HL-60/S4 (cell line): ENCODE data around the gene ATAD3B.
"Not testable (repeated sequence)": the region's sequence is repeated elsewhere in the genome, so short reads cannot be mapped to it uniquely, and the experiment has no call there.

Experiments
- in situ Hi-C: fragments of 300-500 bp; cut with MboI; formaldehyde crosslinking; loops from 2 replicates; pipeline ENCODE4 v1.14.3; 2022; ENCODE audit warnings: low sequenced_read_pairs

Gene ATAD3B

DNA sequence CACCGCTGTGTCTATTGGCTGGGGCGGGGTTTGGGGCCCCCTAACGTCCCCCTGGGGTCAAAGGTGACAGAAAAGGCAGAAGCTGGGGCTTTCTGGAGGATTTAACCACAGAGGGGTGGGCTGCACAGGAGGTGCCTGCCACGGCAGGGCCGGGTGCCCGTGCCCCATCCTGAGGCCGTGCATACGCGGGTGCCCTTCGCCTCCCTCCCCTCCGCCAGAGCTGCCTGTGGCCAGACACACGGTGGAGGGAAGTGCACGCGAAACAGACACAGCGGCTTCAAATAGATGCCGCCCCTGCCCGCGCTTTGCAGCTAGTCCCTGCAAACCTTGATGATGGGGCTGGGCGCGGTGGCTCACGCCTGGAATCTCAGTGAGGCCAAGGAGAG is 37.9 kb downstream of the ATAD3B start:
- in situ Hi-C loops, result not testable (repeated sequence)

DNA sequence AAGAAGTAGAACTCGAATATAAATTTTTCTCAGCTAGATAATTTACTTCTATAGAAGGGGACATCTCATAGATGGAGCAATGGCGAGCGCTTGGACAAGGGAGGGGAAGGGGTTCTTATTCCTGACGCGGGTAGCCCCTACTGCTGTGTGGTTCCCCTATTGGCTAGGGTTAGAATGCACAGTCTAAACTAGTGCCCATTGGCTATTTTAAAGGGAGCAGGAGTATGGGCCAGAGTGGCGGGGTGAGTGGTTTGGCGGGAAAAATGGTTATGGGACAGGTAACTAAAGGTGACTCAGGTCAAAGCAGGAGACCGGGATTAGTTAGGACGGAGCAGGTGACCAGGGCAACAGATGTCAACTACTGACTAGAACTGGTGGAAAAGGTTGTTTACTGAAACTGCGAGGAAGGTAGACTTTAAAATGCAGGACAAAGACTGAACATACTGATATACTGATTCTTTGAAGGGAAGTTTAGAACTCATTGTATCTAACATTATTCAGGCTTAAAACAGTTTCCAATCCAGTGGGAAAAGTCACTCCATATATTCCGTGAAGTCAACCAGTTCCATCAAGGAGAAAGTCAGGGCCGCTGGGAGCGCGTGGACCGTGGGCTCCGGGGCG is 39.5 kb downstream of the ATAD3B start:
- in situ Hi-C loops, result no loop called here

DNA sequence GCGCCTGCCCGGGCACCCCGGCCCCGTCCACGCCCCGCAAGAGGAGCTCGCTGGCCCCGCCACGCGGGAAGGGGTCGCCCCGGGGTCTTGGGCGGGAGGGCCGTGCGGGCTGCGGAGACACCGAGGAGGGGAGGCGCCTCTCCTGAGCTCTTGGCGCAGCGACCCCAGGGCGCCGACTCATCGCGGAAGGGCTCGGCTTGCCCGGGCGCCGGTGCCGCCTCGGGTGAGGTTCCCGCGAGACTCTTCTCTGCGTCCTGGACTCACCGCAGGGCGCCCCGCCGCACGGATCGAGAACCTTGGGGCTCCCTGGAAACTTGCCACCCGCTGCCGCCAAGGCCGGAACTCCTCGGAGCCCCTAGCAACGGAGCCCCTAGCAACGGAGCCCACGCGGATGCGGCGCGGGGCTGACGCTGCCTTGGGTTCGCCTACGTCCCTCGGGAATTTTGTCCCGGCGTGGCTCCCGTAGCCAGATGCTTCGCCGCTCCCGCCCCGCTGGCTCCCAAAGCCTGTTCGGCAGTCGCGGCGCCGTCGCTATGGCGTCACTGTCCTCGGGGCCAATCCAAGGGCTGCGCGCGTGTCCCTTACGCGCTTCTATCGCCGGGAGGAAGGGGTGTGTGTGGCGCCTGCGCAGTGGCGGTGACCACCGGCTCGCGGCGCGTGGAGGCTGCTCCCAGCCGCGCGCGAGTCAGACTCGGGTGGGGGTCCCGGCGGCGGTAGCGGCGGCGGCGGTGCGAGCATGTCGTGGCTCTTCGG is 40.1 kb downstream of the ATAD3B start, which contains the start of gene ATAD3A:
ATAD3A (plus strand) TSS at position 630 of the 753 bp plus-strand sequence; CDS start at position 737, 107 bp downstream.
- in situ Hi-C loops, result no loop called here

DNA sequence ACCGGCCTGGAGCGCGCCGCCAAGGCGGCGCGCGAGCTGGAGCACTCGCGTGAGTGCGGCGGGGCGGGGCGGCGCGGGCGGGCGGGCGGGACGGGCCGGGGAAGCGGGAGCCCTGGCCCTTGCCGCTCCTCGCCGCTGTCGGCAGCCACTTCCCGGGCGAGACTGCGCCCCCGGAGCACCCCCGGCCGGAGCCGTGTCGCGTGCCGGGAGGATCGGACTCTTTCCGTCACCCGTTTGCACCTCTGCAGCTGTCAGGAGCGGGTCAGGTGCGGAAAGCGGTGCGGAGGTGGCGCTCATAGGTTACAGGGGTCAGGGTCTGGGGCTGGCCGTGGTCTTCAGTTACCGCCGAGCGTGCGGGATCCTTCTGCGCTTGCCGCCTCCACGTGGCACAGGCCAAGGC is 40.9 kb downstream of the ATAD3B start:
- in situ Hi-C loops, result not testable (repeated sequence)

DNA sequence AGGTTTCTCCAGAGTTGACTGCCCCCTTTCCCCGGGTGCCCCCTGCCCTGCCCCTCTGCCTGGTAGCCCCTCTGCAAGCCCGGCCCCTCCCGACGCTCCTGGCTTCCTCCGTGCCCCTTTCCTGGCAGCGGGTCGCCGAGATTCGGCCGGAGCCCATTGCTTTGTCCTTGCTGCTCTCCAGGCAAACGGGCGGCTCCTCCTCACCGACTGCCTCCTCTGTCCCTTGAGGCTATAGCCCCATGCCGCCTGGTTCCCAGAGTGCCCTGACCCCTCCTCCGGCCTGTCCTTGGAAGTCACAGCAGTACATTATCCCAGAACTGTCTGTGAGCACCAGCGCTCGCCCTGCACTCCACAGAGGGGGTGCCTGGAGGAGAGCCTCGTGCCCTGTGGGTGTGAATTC is 42.1 kb downstream of the ATAD3B start:
- in situ Hi-C loops, result not testable (repeated sequence)

DNA sequence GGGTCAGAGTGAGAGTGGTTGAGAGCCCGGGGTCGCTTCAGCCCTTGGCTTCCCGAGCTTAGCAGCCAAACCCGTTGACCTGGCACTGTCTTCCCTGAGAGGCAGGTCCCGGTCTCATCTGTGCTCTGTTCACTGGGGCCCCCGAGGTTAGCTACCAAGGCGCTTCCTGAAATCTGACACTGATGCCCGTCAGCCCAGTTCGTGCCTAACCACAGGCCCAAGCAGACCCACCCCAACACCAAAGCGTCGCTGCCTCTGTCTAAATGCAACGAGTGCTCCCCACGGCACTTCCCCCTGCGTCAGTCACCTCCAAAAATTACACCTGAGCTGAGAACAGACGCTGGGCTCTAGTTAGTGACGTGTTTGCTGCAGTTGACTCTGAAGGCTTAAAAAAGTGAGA is 42.8 kb downstream of the ATAD3B start:
- in situ Hi-C loops, result not testable (repeated sequence)

DNA sequence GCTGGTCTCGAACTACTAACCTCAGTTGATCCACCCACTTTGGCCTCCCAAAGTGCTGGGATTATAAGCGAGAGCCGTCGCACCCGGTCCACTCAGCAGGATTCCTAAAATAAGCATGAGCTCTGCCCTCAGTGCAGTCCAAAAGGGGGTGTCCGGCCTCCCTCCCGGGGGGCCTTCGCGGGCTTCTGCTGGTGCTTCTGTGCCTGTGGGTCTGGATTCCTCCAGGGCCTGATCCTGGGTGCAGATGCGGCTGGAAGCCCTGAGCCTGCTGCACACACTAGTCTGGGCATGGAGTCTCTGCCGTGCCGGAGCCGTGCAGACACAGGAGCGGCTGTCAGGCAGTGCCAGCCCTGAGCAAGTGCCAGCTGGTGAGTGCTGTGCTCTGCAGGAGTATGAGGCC is 45.4 kb downstream of the ATAD3B start:
- in situ Hi-C loops, result not testable (repeated sequence)

DNA sequence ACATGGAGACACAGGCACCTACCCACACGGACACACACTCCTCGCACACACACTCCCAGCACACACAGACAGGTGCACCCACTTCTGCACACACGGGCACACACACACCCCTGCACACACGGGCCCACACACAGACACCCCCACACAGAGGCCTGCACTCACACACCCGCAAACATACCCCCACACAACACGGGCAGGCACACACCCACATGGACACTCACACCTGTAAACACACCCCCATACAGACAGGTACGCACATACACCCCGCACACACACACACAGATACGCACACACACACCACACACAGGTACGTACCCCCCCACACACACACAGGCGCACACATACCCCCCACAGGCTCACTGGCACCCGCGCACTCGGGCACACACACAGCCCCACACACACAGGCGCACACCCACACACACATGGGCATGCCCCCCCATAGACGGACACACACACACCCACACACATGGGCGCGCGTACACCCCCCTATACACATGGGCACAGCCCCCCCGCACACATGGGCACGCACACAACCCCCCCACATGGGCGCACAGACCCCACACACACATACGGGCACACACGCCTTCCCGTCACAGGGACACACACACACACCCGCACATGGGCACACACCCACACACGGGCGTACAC is 46.5 kb downstream of the ATAD3B start:
- in situ Hi-C loops, result no loop called here

DNA sequence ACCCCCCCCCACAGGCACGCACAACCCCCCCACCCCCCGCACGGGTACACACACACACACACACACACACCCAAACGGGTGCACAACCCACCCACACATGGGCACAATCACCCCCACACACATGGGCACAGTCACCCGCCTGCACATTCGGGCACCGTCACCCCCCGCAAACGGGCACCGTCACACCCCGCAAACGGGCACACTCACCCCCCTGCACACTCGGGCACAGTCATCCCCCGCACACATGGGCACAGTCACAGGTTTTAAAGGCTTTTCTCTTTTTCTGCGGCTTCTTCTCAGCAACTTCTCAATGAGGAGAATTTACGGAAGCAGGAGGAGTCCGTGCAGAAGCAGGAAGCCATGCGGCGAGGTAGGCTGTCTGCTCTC is 47.0 kb downstream of the ATAD3B start:
- in situ Hi-C loops, result not testable (repeated sequence)

DNA sequence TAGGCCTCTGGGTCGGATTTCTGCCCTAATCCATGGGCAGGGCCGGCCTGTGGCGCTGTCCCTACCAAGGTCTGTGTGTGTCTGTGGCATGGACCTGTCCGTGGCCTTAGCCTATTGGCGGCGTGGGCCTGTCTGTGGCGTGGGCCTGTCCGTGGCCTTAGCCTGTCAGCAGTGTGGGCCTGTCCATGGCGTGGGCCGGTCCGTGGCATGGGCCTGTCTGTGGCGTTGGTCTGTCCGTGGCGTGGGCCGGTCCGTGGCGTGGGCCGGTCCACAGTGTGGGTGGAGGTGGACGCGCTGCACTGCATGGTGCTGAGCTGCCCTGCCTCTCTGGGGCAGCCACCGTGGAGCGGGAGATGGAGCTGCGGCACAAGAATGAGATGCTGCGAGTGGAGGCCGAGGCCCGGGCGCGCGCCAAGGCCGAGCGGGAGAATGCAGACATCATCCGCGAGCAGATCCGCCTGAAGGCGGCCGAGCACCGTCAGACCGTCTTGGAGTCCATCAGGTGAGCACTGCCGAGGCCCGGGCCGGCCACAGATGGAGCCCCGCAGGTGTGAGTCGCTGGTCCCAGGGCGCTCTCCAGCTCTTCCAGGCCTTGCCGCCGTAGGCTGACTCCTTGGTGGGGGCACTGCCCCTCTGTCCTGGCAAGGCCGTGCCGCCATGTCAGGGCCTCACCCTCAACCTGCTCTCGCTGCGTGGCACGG is 48.4 kb downstream of the ATAD3B start:
- in situ Hi-C loops, result not testable (repeated sequence)

DNA sequence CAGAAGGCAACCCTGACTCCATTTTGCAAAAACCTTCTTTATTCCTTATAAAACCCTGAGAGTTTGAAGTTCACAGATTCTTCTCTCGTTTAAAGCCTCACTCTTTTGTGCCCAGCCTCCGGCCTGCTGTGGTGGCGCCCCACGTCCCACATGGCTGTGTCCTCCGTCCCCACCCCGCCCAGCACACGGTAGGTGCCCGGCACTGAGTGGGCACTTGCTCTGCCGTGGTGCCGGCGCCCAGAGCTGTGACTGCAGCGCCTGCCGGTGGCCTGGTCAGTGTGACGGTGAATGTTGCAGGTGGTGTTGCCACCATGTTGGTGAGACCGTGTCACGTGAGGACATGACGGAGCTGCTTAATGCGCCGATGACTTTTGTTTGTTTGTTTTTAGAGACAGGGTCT is 49.8 kb downstream of the ATAD3B start:
- in situ Hi-C loops, result no loop called here

DNA sequence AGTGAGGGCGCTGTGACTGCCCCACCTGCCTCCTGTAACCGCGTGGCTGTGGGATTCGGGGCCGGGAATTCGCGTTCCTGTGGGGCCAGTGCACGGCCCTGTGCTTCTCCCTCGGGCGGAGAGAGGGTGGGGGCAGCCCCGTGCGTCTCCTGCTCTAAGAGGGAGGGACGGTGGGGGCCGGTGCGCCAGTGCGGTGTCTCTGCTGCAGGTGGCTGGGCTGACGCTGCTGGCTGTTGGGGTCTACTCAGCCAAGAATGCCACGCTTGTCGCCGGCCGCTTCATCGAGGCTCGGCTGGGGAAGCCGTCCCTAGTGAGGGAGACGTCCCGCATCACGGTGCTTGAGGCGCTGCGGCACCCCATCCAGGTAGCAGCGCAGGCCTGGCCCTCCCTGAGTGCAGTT is 51.0 kb downstream of the ATAD3B start:
- in situ Hi-C loops, result not testable (repeated sequence)

DNA sequence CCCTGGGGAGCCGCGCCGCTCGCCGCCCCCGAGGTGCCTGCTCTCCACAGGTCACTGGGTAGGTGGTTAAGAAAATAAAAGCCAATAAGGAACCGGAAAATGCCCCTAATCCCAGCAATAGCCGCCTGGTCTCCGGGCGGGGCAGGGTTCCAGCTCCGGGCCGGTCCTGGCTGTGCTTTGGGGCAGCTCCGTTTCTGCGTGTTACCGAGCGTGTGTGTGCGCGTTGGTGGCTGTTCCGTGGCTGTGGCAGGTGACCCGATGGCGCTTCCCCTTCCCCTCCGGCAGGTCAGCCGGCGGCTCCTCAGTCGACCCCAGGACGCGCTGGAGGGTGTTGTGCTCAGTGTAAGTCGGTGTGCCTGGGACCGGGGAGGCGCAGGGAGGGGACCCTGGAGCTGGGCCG is 51.7 kb downstream of the ATAD3B start:
- in situ Hi-C loops, result not testable (repeated sequence)

DNA sequence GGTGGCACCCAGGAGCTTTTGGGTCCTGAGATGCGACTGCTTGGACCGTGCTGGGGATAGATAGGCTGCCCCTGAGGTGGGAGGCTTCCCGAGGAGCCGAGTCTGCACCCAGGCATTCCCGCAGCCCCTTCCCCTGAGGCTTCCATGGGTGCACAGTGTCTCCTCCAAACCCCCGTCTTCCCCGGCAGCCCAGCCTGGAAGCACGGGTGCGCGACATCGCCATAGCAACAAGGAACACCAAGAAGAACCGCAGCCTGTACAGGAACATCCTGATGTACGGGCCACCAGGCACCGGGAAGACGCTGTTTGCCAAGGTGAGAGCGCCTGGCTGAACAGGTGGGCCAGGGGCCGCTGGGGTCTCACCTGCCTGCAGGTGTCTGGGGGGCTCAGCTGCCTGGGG is 52.1 kb downstream of the ATAD3B start:
- in situ Hi-C loops, result not testable (repeated sequence)

DNA sequence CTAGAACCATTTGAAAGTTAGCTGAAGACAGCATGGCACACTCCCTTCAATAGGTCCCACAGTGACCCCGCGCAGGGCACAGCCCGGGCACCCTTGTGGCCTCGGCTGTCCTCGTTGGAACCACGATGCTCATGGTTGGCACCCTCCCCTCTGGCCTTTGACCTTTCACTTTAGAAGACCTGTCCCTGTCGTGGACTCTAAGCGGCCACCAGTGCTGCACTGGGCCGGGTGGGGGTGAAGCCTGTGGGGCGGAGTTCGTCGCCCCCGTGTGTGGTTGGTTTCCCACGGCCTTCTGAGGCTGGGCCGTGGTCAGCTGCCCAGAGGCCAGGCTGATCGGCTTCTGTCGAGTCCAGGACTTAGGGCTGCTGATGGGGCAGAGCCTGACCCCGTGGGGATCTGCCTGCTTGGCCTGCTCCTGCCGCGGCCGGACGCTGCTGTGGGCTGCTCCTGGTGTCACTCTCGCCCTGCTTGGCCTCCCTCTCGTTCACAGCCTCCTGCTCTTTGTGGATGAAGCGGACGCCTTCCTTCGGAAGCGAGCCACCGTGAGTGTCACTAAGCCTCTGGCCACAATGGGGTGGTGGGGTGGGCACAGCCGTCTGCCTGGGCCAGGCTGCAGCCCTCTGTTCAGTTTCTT is 53.3 kb downstream of the ATAD3B start:
- in situ Hi-C loops, result not testable (repeated sequence)

DNA sequence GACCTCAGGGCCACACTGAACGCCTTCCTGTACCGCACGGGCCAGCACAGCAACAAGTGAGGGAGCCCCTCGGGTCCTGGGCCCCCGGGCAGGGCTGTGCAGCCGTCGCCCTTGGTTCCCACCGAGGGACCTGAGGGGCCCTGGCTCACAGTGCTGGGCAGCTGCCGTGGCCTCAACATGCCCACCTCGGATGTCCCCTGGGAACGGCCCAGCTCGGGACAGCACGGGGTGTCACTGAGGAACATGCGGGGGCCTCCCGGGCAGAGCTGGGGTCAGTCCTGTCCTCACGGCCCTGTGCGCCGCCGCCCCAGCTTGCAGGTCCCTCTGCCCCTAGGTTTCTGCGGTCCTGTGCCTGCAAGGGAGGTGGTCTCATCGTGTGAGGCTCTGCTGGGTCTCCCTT is 54.9 kb downstream of the ATAD3B start:
- in situ Hi-C loops, result not testable (repeated sequence)

DNA sequence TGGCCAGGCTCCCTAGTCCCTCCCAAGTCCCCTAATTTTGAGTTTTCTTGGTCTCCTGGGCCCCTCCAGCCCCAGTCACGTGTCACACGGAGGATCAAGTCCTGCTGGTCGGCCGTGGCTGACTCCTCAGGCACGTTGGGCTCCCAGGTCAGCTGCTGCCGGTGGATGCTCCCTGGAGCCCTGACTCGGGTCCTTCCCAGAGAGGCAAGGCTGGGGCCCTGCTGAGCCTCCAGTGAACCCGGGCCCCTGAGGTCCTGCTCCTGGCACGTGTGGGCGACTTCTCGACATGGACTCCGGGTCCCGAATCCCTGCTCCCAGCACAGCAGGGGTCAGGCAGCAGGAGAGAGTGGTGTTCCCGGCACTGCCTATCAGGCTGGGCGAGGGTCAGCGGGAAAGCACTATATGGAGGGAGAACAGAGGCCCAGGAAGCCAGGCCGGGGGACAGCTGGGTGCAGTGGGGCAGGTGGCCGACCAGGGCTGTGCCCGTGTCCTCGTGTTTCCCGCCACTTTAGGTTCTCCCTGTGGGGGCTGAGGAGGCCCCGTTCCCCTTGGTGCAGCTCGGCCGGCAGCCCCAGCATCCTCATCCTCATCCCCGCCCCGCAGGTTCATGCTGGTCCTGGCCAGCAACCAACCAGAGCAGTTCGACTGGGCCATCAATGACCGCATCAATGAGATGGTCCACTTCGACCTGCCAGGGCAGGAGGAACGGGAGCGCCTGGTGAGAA is 55.7 kb downstream of the ATAD3B start:
- in situ Hi-C loops, result no loop called here

DNA sequence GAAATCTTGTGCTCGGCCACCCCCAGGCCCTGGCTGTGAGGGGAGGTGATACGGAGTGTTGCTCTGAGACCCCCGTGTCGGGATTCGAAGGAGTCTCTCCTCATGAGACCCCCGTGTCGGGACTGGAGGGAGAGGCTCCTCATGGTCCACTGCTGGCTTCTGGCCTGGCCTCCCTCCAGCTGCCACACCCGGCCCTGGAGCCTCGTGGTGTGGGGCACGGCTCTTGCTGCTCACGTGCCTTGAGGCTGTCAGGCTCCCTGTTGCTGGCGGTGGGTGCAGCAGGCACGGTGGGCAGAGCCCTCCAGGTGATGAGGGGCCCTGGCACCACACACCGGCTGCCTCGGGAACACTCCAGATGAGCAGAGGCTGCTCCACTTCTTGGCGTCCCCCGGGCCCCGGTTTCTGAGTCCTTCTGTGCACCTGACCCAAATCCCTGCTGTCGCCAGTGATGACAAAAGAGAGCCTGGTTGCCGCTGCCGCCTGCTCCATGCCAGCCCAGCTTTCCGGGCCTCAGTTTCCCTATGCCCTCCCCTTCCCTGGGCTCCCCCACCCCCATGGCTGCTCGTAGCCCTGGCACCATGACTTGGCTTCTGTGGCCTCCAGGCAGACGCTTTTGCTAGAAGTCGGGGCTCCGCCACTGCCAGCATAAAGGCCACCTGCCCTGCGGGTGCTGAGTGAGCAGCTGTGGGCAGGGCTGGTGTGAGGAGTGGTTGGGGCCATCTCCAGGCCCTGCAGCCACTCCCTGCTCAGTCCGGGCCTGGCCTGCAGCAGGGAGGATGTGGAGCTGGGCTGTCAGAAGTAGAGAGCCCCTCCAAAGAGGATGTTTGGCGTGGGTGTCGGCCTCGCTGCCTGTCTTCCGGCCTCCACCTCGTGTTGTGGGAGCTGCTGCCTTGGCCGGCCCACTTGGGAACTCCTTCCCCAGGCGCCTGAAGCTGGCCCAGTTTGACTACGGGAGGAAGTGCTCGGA is 57.0 kb downstream of the ATAD3B start:
- in situ Hi-C loops, result no loop called here

DNA sequence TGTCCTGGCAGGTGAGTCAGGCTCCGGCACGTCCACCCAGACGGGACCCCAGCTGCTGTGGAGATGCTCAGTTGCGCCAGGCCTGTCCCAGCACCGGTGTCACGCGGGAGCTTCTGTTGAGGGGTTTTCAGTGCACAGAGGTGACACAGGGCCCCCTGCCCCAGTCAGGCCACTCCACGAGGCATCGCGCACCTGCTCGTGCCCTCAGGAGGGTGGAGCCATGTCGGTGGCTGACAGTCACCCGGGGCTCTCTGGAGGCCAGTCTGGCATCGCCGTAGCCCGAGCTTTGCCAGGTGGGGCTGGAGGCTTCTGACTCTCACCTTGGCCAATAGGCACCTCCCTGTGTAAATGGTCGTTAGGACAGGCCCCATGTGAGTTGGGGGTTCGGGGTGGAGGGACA is 57.8 kb downstream of the ATAD3B start:
- in situ Hi-C loops, result no loop called here
